GM21360 (cell line): ENCODE measurements around the gene CCDC85B.

Experiments
- ATAC-seq: cut with Tn5 transposase; IDR thresholded peaks from one replicate; pipeline ENCODE4 v1.9.1; 2021; ENCODE audit warnings: mild to moderate bottlenecking, moderate library complexity; ENCODE audit not compliant: unreplicated experiment

Gene CCDC85B

DNA sequence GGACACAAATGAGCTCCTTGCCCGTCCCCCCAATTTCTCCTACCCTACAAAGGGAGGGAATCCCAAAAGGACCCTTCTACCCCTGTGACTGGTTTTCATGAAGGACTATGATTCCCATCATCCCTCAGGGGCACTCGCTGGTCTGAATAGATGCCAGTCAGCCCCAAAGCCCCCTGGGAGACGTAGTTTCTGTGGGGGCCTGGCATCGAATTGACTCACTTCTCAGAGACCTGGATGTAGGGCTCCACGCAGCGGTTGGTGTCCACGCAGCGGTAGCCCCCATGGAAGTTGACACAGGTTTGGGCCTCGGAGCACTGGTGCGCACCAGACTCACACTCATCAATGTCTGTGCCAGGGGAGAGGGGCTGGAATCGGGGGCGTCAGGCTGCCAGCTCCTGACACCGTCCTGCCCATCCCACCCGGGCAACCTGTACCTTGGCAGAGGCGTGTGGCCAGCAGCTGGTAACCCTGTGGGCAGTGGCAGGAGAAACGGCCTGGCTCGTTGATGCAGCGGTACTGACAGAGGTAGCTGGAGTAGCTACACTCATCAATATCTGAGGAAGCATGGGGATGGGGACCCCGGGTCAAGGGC, 22.3 kb upstream of the CCDC85B start:
- no peak for ATAC-seq

DNA sequence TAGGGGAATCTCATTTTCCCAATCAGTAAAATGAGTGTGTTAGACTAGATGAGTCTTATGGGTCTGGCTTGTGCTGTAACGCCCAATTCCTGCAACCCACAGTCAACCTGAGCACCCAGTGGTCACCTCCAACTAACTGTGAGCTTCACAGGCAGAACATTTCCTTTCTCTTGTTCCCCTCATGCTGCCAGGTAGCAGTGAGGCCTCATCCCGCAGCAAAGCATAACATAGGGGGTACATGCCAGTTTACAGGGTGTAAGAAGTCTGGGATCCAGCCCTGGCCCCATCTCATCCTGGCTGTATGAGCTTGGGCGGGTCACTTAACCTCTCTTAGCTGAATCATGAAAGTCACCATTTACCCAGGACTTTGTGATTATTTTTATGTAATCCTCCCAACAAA, 21.6 kb upstream of the CCDC85B start:
- ATAC-seq = no peak

DNA sequence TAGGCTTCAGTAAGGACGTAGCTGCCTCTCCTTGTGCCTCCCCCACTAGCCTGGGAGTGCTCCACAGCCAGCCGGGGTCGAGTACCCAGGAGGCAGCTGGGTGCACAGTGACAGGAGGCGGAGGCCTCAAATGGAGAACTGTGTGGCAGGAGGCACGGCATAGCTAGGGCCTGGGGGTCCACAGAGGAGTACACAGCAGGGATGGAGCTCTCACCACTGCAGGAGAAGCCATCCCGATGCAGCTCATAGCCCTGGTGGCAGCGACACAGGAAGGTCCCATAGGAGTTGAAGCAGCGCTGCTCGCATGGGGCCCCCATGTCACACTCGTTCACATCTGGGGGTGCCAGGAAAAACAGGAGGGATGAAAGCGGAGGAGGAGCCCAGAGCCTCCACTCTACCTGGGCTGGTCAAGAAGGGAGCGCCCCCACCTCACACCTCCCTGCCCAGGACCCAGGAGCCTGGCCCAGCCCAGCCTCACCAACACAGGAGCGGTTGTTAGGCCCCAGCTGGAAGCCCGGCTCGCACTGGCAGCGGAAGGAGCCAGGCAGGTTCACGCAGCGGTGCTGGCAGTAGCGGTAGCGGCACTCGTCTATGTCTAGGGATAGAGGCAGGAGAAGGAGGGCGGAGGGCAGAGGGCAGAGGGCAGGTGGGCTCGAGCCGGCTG, 20.7 kb upstream of the CCDC85B start:
- ATAC-seq = no peak

DNA sequence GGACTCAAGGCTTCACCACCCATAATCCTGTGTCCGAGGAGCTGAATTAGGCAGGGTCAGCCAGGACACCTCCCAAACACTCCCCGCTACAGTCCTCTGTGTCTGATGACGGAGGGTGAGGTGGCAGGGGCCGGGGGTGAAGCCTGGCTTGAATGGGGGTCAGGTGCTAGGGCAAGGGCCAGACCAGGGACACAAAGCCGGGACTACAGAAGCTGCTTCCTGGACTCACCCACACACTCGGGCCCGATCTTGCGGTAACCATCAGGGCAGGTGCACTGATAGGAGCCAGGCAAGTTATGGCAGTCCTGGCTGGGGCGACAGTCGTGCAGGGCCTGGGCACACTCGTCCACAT, 20.2 kb upstream of the CCDC85B start:
- no peak for ATAC-seq

GRCh38 chr11:65870706-65871681, 19.5 kb upstream of the CCDC85B start:
- ATAC-seq = no peak

GRCh38 chr11:65871811-65872548, 18.5 kb upstream of the CCDC85B start:
- ATAC-seq = no peak

- ATAC-seq = no peak
These were observed 17.7 kb upstream of the CCDC85B start, which contains the start of gene EFEMP2 for GRCh38 chr11:65872586-65873317. Gene EFEMP2 (minus strand): TSS chr11:65872800. CDS start chr11:65872354, 446 bp downstream.

- ATAC-seq = peak; percentile 78
These were observed 16.9 kb upstream of the CCDC85B start for GRCh38 chr11:65873318-65874156.

DNA sequence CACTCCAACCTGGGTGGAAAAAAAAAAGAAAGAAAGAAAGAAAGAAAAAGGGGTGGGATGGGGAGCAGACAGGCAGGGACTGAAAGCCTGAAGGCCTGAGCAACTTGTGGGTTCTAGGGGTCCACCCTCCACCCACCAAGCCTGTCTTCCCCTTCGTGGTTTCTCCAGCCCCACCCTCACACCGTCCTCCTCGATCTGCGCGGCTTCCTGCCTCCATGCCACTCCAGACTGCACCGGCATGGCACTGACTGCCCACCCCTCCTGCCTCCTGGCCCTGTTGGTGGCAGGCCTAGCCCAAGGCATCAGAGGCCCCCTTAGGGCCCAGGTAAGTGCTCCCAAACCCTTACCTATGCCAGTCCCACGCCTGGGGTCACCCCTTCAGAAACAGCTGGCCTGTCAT, 10.9 kb upstream of the CCDC85B start, which contains the start of gene CTSW:
CTSW (plus strand) TSS at position 221 of the 400 bp plus-strand sequence; CDS start at position 239, 18 bp downstream.
- ATAC-seq = no peak

DNA sequence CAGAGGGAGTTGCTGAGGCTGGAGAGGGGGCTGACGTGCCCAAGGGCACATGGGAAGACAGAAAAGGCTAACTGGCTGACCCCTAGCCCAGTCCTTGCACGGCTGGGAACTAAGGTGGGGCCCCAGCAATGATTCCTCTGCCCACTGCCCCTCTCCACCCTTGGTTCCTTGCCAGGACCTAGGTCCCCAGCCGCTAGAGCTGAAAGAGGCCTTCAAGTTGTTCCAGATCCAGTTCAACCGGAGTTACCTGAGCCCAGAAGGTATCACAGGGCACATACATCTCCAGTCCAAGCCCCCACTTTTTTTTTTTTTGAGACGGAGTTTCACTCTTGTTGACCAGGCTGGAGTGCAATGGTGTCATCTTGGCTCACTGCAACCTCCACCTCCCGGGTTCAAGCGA, 10.4 kb upstream of the CCDC85B start:
- ATAC-seq = no peak

- ATAC-seq = no peak
These were observed 9.5 kb upstream of the CCDC85B start for GRCh38 chr11:65880844-65881421.

- ATAC-seq = no peak
These were observed 8.1 kb upstream of the CCDC85B start for GRCh38 chr11:65882120-65883057.

DNA sequence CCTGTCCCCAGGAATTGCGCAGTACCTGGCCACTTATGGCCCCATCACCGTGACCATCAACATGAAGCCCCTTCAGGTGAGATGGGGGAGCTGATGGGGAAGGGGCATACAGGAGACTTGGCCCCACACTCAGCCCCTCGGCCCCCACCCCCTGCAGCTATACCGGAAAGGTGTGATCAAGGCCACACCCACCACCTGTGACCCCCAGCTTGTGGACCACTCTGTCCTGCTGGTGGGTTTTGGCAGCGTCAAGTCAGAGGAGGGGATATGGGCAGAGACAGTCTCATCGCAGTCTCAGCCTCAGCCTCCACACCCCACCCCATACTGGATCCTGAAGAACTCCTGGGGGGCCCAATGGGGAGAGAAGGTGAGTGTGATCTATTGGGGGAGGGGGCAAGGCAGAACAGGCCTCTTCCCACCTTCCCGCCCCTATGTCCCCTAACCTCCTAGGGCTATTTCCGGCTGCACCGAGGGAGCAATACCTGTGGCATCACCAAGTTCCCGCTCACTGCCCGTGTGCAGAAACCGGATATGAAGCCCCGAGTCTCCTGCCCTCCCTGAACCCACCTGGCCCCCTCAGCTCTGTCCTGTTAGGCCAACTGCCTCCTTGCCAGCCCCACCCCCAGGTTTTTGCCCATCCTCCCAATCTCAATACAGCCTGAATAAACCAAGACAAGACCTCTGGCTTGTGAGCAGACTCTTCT, 7.3 kb upstream of the CCDC85B start:
- no peak for ATAC-seq

GRCh38 chr11:65883786-65884715, 6.4 kb upstream of the CCDC85B start:
- ATAC-seq = no peak

GRCh38 chr11:65884716-65885092, 5.8 kb upstream of the CCDC85B start:
- ATAC-seq = no peak

DNA sequence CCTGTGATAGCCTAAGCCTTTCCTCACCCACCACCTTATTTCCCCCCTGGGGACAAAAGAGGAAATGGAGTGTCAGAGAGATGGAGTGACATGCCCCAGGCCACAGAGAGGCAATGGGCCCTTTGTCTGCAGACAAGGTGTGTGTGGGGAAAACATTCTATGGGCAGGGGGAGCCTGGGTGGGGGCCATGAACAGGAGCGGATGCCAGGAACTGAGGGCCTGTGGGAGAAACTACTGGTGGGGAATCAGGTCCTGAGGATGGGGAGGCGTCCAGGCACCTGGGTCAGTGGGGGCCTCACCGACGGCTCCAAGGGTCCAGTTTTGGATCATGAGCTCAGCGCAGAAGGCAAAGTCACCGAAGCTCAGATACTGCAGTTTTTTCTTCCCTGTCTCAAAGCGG, 5.2 kb upstream of the CCDC85B start:
- no peak for ATAC-seq
